ENCODE results near the gene REST. TPM values are rescaled to one million over a fixed set of nuclear protein-coding genes. Genes with fewer than 3 reads are reported as not detected.
"Not testable (repeated sequence)": the region's sequence is repeated elsewhere in the genome, so short reads cannot be mapped to it uniquely, and the experiment has no call there.

Gene REST, protein sequence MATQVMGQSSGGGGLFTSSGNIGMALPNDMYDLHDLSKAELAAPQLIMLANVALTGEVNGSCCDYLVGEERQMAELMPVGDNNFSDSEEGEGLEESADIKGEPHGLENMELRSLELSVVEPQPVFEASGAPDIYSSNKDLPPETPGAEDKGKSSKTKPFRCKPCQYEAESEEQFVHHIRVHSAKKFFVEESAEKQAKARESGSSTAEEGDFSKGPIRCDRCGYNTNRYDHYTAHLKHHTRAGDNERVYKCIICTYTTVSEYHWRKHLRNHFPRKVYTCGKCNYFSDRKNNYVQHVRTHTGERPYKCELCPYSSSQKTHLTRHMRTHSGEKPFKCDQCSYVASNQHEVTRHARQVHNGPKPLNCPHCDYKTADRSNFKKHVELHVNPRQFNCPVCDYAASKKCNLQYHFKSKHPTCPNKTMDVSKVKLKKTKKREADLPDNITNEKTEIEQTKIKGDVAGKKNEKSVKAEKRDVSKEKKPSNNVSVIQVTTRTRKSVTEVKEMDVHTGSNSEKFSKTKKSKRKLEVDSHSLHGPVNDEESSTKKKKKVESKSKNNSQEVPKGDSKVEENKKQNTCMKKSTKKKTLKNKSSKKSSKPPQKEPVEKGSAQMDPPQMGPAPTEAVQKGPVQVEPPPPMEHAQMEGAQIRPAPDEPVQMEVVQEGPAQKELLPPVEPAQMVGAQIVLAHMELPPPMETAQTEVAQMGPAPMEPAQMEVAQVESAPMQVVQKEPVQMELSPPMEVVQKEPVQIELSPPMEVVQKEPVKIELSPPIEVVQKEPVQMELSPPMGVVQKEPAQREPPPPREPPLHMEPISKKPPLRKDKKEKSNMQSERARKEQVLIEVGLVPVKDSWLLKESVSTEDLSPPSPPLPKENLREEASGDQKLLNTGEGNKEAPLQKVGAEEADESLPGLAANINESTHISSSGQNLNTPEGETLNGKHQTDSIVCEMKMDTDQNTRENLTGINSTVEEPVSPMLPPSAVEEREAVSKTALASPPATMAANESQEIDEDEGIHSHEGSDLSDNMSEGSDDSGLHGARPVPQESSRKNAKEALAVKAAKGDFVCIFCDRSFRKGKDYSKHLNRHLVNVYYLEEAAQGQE
- total RNA-seq = 10 to 100 TPM; 31.9 to 32.0 TPM
- long read RNA-seq, donor 1, full-length matches to known transcripts = 27 of 33 reads
- long read RNA-seq, donor 1, partial matches to known transcripts = 2 of 33 reads
- long read RNA-seq, donor 1, other reads (novel, unspliced or antisense) = 4 of 33 reads
- long read RNA-seq, donor 2, full-length matches to known transcripts = 37 of 50 reads
- long read RNA-seq, donor 2, partial matches to known transcripts = 9 of 50 reads
- long read RNA-seq, donor 2, other reads (novel, unspliced or antisense) = 4 of 50 reads

- intact Hi-C loops (cut with DNase I) = no loop called here
- DNase-seq (ENCODE audit: low spot score) = peak; percentile 93
These were observed at the start of gene REST for GRCh38 chr4:56907489-56908205. Gene REST (plus strand): TSS chr4:56907900. CDS start chr4:56910639, 2,739 bp downstream.

GRCh38 chr4:56859841-56860240, 47.9 kb upstream of the REST start:
- intact Hi-C loops (cut with DNase I) = no loop called here

GRCh38 chr4:56860781-56861180, 46.9 kb upstream of the REST start:
- intact Hi-C loops (cut with DNase I) = no loop called here

More at GRCh38 chr4:56859841-56860240, 47.9 kb upstream of the REST start:
- DNase-seq (ENCODE audit: low spot score) = no peak

GRCh38 chr4:56861360-56861759, 46.3 kb upstream of the REST start:
- DNase-seq (ENCODE audit: low spot score) = no peak
- intact Hi-C loops (cut with DNase I) = no loop called here

More at GRCh38 chr4:56860781-56861180, 46.9 kb upstream of the REST start:
- no peak for DNase-seq (ENCODE audit: low spot score)

DNA sequence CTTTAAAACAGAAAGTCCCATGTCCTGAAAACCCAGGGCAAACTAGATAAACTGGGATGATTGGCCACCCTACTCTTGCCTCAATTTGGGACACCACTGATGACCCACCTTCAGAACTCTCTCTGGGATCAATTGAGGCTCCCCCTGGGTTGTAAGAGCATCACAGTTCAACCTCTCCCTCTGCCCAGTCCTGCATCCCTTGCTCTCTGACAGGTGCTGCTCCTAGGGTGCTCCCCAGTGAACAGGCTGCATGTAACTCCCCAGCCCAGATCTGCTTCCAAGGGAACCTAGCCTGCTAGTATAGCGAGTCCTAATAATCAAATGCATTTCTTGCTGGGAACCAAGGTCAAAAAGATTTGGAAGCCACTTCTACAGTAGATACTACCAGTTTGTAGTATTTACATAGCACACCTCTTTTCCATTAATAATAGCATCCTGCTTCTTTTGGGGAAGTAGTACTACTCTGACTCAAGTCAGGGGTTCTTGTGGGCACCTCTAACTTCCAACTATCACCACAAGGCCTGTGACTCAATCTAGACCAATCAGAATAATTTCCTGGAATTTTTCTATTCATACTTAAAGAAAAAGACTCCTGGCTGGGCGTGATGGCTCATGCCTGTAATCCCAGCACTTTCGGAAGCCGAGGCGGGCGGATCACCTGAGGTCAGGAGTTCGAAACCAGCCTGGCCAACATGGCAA, 44.1 kb upstream of the REST start:
- intact Hi-C loops (cut with DNase I) = no loop called here
- no peak for DNase-seq (ENCODE audit: low spot score)

- DNase-seq (ENCODE audit: low spot score) = no peak
- intact Hi-C loops (cut with DNase I) = no loop called here
These were observed 36.8 kb upstream of the REST start for GRCh38 chr4:56870946-56871345.

- intact Hi-C loops (cut with DNase I) = no loop called here
- DNase-seq (ENCODE audit: low spot score) = no peak
These were observed 36.3 kb upstream of the REST start for GRCh38 chr4:56871371-56871866.

DNA sequence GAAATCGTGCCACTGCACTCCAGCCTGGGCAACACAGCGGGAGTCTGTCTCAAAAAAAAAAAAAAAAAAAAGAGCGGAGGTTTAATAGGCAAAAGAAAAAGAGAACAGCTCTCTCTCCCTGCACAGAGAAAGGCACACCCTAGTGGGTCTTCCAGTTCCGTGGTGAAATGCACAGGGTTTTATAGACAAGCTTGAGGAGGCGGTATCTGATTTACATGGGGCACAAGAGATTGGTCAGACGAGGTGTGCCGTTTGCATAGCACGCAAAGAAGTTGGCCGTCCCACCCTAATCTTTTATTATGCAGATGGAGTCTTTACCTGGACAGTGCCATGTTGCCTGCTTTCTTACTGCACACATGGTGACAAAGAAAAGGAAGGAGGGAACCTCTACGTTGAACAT, 33.5 kb upstream of the REST start:
- intact Hi-C loops (cut with DNase I) = no loop called here
- DNase-seq (ENCODE audit: low spot score) = no peak

GRCh38 chr4:56874923-56875322, 32.8 kb upstream of the REST start:
- no peak for DNase-seq (ENCODE audit: low spot score)
- intact Hi-C loops (cut with DNase I) = no loop called here

GRCh38 chr4:56876264-56876663, 31.4 kb upstream of the REST start:
- DNase-seq (ENCODE audit: low spot score) = no peak
- intact Hi-C loops (cut with DNase I) = no loop called here

GRCh38 chr4:56879996-56880395, 27.7 kb upstream of the REST start:
- DNase-seq (ENCODE audit: low spot score) = no peak
- intact Hi-C loops (cut with DNase I) = no loop called here

DNA sequence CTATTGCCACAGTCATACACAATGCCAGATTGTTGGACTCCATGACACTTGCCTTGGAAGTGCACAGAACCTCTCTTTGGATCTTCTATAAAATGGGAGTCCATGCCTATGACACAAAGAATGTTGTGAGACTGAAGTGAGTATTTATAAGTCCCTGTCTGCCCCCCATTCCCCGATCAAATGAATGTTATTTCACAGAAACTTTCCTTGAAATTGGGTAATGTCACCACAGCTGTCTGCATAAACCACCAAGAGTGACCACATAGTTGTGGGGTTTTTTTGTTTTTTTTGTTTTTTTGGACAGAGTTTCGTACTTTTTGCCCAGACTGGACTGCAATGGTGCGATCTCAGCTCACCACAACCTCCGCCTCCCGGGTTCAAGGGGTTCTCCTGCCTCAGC, 27.1 kb upstream of the REST start:
- intact Hi-C loops (cut with DNase I) = no loop called here
- no peak for DNase-seq (ENCODE audit: low spot score)

GRCh38 chr4:56884511-56884910, 23.2 kb upstream of the REST start:
- DNase-seq (ENCODE audit: low spot score); intact Hi-C loops (cut with DNase I): not testable (repeated sequence)

- intact Hi-C loops (cut with DNase I) = no loop called here
- no peak for DNase-seq (ENCODE audit: low spot score)
These were observed 15.0 kb upstream of the REST start for GRCh38 chr4:56892691-56893090.

DNA sequence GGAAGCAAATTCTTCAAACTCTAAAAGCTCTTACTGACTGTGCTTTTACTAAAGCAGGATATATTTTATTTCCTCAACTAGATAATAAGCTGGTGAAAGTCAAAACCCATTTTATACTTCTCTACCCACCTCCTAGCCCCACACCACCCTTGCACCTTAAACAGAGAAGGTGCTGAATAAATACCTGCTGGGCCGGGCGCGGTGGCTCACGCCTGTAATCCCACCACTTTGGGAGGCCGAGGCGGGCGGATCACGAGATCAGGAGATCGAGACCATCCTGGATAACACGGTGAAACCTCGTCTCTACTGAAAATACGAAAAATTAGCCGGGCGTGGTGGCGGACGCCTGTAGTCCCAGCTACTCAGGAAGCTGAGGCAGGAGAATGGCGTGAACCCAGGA, 9.9 kb upstream of the REST start:
- intact Hi-C loops (cut with DNase I); DNase-seq (ENCODE audit: low spot score): not testable (repeated sequence)

DNA sequence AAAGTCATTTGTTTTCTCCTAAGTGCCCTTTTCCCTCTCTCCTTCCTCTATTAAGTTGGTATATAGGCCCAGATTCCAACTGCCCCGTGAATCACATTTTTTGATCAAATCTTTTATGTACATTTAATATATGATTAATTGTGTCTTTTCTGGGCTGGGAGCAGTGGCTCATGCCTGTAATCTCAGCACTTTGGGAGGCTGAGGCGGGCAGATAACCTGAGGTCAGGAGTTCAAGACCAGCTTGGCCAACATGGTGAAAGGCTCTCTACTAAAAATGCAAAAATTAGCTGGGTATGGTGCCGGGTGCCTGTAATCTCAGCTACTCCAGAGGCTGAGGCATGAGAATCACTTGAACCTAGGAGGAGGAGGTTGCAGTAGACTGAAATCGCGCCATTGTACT, 7.5 kb upstream of the REST start:
- intact Hi-C loops (cut with DNase I); DNase-seq (ENCODE audit: low spot score): not testable (repeated sequence)

DNA sequence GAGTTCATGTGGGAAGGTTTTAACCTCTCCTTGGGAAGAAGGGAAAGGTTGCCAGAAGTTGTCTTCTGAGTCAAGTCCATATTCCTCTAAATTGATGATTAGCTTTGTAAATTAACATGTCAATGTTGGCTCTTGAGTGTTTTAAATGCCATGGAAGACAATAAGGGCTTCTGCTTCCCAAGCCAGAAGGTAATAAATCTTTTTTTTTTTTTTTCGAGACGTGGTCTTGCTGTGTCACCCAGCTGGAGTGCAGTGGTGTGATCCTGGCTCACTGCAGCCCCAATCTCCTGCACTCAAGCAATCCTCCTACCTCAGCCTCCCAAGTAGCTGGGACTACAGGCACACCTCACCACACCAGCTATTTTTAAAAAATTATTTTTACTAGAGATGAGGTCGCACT, 5.0 kb upstream of the REST start:
- intact Hi-C loops (cut with DNase I) = no loop called here
- no peak for DNase-seq (ENCODE audit: low spot score)

DNA sequence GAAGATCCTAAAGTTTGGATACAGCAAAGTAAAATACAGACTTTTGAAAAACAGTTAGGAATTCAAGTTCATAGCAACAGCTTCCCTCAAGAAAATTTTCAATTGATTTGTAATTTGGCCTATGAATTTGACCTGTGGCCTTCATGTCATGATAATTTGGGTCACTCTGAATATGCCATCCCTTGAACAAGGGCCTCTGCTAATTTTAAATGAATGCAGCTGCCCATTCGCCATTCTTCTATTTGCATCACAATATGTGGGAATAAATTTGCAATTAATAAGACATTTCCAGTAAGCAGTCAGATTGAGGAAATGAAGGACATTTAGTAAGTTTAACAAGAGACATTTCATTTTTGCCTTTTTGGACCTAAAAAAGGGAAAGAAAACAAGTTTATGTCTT, 1.9 kb upstream of the REST start:
- intact Hi-C loops (cut with DNase I) = no loop called here
- no peak for DNase-seq (ENCODE audit: low spot score)

Data from posterior vena cava (tissue), 2 donors.